Embryonic facial prominence (tissue), 1 donor: ENCODE data around the gene C1QTNF9B.

ENCODE experiments used
- DNase-seq: peaks from one replicate; pipeline ENCODE4 v3.0.0-alpha.2; 2016; ENCODE audit errors: extremely low spot score

The C1QTNF9B gene

DNA sequence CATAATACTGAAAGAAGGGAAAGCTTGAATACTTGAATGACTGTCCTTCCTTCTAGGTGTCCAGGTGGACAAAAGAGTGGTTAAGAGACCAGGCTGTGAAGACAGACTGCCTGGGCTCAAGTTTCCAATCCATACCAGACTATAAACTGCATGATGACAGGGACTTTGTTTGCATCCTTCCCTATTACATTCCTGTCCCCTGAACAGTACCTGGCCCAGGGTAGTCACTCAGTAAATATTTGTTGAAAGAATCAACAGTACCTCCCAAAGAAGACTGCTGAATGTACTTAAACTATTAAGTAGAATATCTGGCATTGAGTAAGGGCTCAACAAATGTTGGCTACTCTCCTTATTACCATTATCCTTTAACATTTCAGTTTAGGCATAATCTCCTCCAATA is 37.8 kb downstream of the C1QTNF9B start:
- no peak for DNase-seq

DNA sequence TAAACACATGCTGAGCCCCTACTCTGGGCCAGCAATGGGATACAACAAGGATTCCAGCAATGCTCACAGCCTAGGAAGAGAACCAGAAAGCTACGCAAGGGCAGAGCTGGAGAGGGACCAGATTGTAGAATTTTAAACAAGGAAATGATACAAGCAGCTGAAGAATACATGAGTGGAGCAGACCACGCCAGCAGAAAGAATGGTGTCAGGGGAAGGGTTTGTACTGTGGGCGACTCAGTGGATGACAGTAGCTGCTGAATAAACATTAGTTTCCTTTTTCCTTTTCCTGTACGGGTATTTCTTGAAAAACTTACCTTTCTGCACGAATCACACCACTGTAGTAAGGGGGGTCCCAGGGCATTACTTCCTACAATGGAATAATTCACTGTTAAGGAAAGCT is 38.8 kb downstream of the C1QTNF9B start:
- no peak for DNase-seq

GRCh38 chr13:23856008-23856750 is 41.1 kb downstream of the C1QTNF9B start:
- DNase-seq = no peak

GRCh38 chr13:23855360-23855759 is 41.9 kb downstream of the C1QTNF9B start:
- no peak for DNase-seq

GRCh38 chr13:23852351-23852750 is 45.0 kb downstream of the C1QTNF9B start:
- DNase-seq = no peak

- no peak for DNase-seq
Measured at GRCh38 chr13:23851106-23851505, 46.2 kb downstream of the C1QTNF9B start.

DNA sequence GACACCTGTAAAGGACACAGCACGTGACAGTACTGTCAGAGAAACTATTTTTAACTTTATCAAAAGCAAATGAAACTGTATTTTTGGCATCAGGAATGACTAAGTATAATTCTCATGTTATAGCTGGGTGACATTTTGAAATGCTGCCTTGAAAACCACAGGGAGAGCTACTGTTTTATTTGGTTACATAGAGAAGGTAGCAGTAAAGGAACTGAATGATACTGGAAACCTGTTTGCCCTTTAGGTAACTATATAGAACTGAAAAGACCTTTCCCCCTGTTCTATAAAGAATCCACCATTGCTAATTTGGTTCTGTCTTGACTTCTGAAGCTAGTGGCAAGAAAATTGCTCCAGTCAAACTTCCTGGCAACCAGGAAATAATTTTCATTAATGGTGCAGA is 47.2 kb downstream of the C1QTNF9B start:
- no peak for DNase-seq

GRCh38 chr13:23849670-23850069 is 47.6 kb downstream of the C1QTNF9B start:
- no peak for DNase-seq

DNA sequence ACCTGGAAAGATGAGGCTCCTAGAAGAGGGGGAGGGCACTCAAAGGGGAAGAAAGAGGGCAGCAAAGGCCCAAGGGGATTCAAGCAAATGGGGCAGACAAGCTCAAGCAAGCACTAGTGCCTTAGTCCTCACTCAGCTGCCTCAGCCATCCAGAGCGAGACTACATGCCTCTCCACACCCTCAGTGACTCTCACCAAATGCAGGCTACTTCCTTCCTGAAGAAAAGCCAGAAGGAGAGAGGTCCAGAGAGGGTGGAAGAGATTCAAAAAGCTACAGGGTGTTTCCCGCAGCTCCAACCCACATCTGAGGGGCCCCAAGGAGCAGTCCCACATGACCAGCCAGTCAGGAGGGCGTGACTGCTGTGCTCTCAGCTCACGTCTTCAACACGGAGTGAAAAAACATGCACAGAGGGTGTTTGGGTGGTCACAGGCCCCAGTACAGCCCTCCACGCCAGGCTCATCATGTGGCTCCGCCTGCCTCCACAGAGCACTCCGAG is 48.6 kb downstream of the C1QTNF9B start:
- no peak for DNase-seq

- no peak for DNase-seq
Measured at GRCh38 chr13:23848019-23848418, 49.3 kb downstream of the C1QTNF9B start.

GRCh38 chr13:23847497-23847896 is 49.8 kb downstream of the C1QTNF9B start:
- DNase-seq = no peak

- DNase-seq = no peak
Measured at GRCh38 chr13:23845105-23845725, 52.1 kb downstream of the C1QTNF9B start.

DNA sequence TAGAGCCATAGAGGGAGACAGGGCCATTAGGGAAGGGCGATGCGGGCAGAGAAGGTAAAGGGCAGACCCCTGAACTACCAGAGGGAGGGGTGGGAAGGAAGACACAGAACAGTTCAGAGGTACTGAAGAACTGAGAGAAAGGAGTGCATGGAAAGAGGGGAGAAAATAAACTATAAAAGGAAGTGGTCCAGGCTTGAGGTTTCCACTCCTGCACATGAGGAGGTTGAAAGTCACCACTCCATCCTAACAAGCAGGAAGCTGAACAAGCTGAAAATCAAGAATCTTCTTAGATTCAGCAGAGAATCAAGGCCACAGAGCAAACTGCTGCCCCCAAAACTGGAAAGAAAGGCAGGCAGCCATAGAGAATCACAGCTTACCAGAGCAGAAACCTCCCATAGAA is 53.2 kb downstream of the C1QTNF9B start:
- no peak for DNase-seq

GRCh38 chr13:23843436-23843835 is 53.9 kb downstream of the C1QTNF9B start:
- DNase-seq = no peak

- DNase-seq = no peak
Measured at GRCh38 chr13:23842406-23842805, 54.9 kb downstream of the C1QTNF9B start.
